Ishikawa (cell line): ENCODE data around the gene COTL1.

Source experiments
- CEBPB ChIP-seq: IDR thresholded peaks from 2 replicates; pipeline ENCODE4 v1.6.1; 2012
- CREB1 ChIP-seq: IDR thresholded peaks from 2 replicates; pipeline ENCODE4 v1.6.1; 2012; ENCODE audit warnings: low read depth
- EGR1 ChIP-seq: IDR thresholded peaks from 2 replicates; pipeline ENCODE4 v1.6.1; 2012
- EP300 ChIP-seq: IDR thresholded peaks from 2 replicates; pipeline ENCODE4 v1.6.1; 2012; ENCODE audit warnings: borderline replicate concordance
- FOXM1 ChIP-seq: IDR thresholded peaks from 2 replicates; pipeline ENCODE4 v1.6.1; 2012; ENCODE audit warnings: low read depth, borderline replicate concordance
- MAX ChIP-seq: IDR thresholded peaks from 2 replicates; pipeline ENCODE4 v1.6.1; 2012
- NFIC ChIP-seq: IDR thresholded peaks from 2 replicates; pipeline ENCODE4 v1.6.1; 2012
- RAD21 ChIP-seq: IDR thresholded peaks from 2 replicates; pipeline ENCODE4 v1.6.1; 2012; ENCODE audit warnings: low read depth
- REST ChIP-seq: IDR thresholded peaks from 2 replicates; pipeline ENCODE4 v1.6.1; 2012; ENCODE audit warnings: low read depth, mild to moderate bottlenecking
- TAF1 ChIP-seq: IDR thresholded peaks from 2 replicates; pipeline ENCODE4 v1.6.1; 2012; ENCODE audit warnings: low read depth, mild to moderate bottlenecking
- TCF12 ChIP-seq: IDR thresholded peaks from 2 replicates; pipeline ENCODE4 v1.6.1; 2012; ENCODE audit warnings: low read depth
- TEAD4 ChIP-seq: IDR thresholded peaks from 2 replicates; pipeline ENCODE4 v1.6.1; 2012
- USF1 ChIP-seq: IDR thresholded peaks from 2 replicates; pipeline ENCODE4 v1.6.1; 2012
- YY1 ChIP-seq: IDR thresholded peaks from 2 replicates; pipeline ENCODE4 v1.6.1; 2012; ENCODE audit warnings: low read depth
- ZBTB7A ChIP-seq: IDR thresholded peaks from 2 replicates; pipeline ENCODE4 v1.6.1; 2012; ENCODE audit warnings: low read depth

COTL1 gene

GRCh38 chr16:84563064-84563715, 54.7 kb downstream of the COTL1 start:
- TF ChIP-seq NFIC (no peak), CEBPB (no peak), CREB1 (no peak), TAF1 (no peak), TCF12 (no peak), EP300 (no peak), REST (no peak), USF1 (no peak)

GRCh38 chr16:84562174-84562815, 55.6 kb downstream of the COTL1 start:
- TF ChIP-seq FOXM1 (no peak), USF1 (no peak), TCF12 (no peak)

- TF ChIP-seq RAD21: no peak
- no peak for TF ChIP-seq EP300
- no peak for TF ChIP-seq TEAD4
- TF ChIP-seq FOXM1: no peak
Measured at GRCh38 chr16:84561291-84561690, 56.6 kb downstream of the COTL1 start.

- no peak for TF ChIP-seq YY1
- no peak for TF ChIP-seq RAD21
- no peak for TF ChIP-seq ZBTB7A
- no peak for TF ChIP-seq EP300
- TF ChIP-seq MAX: no peak
- TF ChIP-seq USF1: no peak
- no peak for TF ChIP-seq TEAD4
- TF ChIP-seq NFIC: no peak
- no peak for TF ChIP-seq TAF1
- no peak for TF ChIP-seq CREB1
- TF ChIP-seq FOXM1: no peak
- TF ChIP-seq CEBPB: no peak
- TF ChIP-seq REST: no peak
- TF ChIP-seq TCF12: no peak
- TF ChIP-seq EGR1: no peak
Measured at GRCh38 chr16:84560269-84560668, 57.6 kb downstream of the COTL1 start.

GRCh38 chr16:84559311-84559932, 58.5 kb downstream of the COTL1 start:
- TF ChIP-seq MAX (no peak), EP300 (no peak), CEBPB (no peak)

- TF ChIP-seq REST (no peak), YY1 (no peak), USF1 (no peak), MAX (no peak), ZBTB7A (no peak), EP300 (no peak), TAF1 (no peak), CREB1 (no peak), RAD21 (no peak), TCF12 (no peak)
Measured at GRCh38 chr16:84557504-84557903, 60.4 kb downstream of the COTL1 start.
